NK-92 (cell line): ENCODE data around the gene POMC.
"Not testable (repeated sequence)": the region's sequence is repeated elsewhere in the genome, so short reads cannot be mapped to it uniquely, and the experiment has no call there.

Experiments used
- DNase-seq: peaks from one replicate; lab custom pipeline; 2025; ENCODE audit not compliant: unreplicated experiment; lab: John Stamatoyannopoulos, UW

Gene POMC

DNA sequence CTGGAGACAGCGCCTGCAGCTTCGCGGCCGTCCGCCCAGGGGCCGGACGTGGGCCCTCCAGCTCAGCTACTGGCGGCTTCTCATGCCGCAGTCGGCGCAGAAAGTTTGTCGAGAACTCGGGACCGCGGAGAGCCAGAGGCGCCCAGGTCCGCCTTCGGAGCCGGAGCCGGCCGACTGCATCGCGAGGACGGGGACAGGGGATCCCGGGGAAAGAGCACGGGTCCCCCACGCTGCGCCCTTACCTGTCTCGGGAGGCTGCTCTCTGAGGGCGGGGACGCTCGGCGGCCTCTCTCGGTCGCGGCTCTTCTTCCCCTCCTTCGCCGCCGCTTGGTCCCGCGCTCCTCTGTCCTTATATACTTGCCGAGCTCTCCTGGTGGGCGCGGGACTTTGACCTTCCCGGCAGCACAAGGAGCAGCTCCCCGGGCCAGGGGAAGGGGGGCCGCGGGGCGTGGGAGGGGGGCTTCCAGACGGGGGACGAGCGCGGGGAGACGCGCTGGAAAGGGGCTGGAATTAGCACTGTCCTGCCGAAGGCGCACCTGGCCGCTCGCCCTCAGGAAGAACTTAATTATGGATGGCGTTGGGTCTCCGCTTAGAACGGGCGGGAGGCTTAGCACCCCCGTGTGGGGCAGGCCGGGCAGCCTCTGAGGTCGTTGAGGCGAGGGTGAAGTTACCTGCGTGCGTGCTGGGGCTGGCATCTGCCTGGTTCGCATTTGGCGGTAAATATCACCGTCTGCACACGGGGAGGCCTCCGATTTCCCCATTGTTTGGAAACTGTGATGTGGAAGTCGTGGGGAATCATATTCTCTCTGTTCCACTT, at the start of gene POMC:
POMC (minus strand) TSS at position 325 of the 817 bp plus-strand sequence. CDS start 3,808 bp downstream, outside the sequence.
- no peak for DNase-seq

- no peak for DNase-seq
These were observed 49.7 kb upstream of the POMC start for GRCh38 chr2:25218100-25218499.

GRCh38 chr2:25215948-25216679, 47.7 kb upstream of the POMC start:
- DNase-seq = no peak

GRCh38 chr2:25215232-25215631, 46.9 kb upstream of the POMC start:
- no peak for DNase-seq

GRCh38 chr2:25213229-25213628, 44.8 kb upstream of the POMC start:
- DNase-seq = no peak

DNA sequence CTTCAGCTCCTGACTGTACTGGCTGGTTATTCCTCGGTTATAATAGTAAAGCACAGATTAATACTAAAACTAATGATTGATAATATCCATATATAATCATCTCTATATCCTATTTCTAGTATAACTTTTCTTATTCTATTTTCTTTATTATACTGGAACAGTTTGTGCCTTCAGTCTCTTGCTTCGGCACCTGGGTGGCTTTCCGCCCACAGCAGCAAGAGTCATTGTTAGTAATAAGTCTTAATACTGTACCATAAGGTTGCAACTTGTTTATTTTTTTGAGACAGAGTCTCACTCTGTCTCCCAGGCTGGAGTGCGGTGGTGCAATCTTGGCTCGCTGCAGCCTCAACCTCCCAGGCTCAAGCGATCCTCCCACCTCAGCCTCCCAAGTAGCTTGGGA, 42.5 kb upstream of the POMC start:
- DNase-seq = not testable (repeated sequence)

DNA sequence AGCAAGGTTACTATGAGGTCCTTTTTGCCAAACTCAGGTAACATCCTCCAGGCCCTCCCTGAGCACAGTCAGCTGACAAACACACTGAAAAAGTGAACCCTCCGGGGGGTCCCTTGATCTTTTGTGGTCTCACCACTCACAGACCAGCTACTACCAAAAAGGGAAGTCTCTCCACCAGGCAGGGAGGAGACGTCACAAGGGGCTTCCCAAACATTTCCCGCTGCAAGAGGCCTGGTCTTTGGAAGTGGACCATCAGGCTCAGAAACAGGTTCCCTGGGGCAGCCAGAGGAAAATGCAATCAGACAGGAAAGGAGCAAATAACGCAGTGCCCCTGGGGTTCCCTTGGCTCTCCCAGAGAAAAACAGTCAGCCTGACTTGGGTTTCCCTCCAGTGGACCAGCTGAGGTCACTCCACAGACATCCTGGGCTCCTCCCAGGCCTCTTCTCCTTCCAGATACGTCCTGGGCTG, 38.7 kb upstream of the POMC start:
- no peak for DNase-seq

- no peak for DNase-seq
These were observed 35.9 kb upstream of the POMC start for GRCh38 chr2:25204190-25204838.

DNA sequence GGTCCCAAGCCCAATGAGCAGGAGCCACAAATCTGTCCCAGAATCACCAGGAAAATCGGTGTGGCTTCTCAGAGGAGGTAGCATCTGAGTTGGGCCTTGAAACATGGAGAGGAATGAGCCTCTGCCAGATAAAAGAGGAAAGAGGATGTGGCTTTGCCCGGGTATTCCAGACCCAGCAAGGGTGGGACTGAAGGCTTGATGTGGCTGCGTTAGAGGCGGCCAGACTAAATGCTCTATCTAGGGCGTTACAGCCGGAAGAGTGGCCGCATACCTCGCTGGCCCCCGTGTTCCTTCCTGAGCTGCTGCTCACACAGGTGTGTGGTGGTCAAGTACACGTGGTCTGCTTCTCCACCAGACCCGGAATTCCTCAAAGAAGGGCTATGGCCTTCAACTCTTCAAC, 33.9 kb upstream of the POMC start:
- DNase-seq = no peak

- DNase-seq = no peak
These were observed 33.4 kb upstream of the POMC start for GRCh38 chr2:25201794-25202193.

- no peak for DNase-seq
These were observed 32.9 kb upstream of the POMC start for GRCh38 chr2:25201265-25201664.

DNA sequence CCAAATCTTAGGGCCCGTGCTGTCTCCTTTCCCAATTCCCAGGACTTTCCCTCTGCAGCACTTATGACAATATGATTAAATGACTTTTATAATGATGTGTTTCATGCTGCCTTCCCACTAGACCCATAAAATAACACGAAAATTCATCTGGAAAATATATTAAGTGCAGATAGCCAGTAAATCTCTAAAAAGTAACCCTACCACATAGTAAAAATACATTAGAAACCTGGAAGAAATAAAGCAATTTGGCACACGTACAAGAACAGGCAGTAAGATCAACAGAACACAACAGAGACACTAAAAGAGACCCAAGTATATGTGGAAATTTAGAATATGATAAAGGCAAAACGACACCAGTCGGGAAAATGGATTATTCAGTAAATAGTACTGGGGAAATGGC, 30.2 kb upstream of the POMC start:
- no peak for DNase-seq

DNA sequence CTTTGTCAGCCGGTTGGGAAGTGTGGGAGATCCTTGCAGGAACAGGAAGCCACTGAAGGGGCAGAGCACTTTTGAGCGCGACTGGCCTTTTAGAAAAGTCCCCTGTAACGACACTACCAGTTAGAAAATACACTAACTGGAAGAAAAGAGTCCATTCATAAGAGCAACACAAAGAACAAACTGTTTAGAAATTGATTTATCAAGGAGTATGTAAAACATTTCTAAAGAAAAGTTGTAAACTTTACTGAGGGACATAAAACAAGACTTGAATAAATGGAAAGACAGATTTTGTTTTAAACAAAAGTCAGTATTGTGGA, 29.8 kb upstream of the POMC start:
- no peak for DNase-seq

- no peak for DNase-seq
These were observed 29.2 kb upstream of the POMC start for GRCh38 chr2:25197336-25198208.

DNA sequence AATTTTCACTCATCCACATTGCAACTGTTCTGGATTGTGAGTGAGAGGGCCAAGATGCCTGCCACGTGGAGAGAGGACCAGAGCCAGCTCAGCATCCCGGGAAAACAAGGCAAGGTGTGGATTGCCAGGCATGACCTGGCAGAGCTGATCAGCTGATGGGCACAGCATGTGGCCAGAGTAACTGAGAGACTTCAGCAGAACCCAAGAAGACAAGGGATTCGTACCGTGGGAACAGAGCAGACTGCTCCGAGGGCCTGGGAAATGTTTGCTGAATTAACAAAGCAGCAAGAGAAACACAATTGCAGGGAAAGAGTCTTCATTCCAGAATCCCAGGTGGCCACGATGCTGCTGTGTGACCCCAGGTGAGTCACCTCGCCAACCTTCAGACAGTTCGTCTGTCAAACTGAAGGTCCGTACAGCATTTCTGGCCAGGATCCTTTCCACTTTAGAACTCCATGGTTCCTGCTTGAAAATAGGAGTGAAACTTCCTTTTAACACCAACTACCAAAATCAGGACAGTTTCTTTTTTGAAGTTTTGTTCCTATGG, 26.3 kb upstream of the POMC start:
- DNase-seq = no peak

DNA sequence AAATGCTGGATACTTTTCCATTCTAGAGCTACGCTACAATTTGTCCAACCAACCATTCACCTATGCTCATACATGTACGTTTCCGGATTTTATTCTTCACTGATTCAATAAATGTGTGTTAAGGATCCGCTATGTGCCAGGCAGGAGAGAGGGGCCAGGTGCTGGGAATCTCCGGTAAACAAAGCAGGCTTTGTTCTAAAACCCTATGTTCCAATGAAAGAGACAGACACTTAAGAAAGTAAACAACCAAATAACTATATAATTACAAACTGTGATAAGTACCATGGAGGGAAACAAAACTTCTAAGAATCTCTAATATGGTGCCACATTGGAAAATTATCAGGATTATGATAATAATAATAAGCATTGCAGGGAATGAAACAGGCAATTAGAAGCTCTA, 22.2 kb upstream of the POMC start:
- no peak for DNase-seq

DNA sequence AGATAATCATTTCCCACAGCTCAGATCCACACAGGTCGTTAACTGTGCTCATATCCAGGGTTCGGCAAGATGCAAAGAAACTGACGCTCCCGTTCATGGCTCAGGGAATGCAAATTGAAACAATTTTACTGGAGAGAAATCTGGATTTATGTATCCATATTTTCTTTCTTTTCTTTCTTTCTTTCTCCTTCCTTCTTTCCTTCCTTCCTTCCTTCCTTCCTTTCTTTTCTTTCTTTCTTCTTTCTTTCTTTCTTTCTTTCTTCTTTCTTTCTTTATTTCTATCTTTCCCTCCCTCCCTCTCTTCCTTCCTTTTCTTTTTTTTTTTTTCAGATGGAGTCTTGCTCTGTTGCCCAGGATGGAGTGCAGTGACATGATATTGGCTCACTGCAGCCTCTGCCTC, 20.0 kb upstream of the POMC start:
- DNase-seq = no peak

GRCh38 chr2:25187729-25188350, 19.5 kb upstream of the POMC start:
- no peak for DNase-seq

- no peak for DNase-seq
These were observed 15.9 kb upstream of the POMC start for GRCh38 chr2:25184254-25184653.

- DNase-seq = no peak
These were observed 10.6 kb upstream of the POMC start for GRCh38 chr2:25178976-25179375.
